Retina (tissue), 1 donor: ENCODE data around the gene TEX12.
"Not testable (repeated sequence)": the region's sequence is repeated elsewhere in the genome, so short reads cannot be mapped to it uniquely, and the experiment has no call there.

Source experiments
- DNase-seq: peaks from one replicate; pipeline ENCODE4 v3.0.0-alpha.2; 2016

TEX12 gene

DNA sequence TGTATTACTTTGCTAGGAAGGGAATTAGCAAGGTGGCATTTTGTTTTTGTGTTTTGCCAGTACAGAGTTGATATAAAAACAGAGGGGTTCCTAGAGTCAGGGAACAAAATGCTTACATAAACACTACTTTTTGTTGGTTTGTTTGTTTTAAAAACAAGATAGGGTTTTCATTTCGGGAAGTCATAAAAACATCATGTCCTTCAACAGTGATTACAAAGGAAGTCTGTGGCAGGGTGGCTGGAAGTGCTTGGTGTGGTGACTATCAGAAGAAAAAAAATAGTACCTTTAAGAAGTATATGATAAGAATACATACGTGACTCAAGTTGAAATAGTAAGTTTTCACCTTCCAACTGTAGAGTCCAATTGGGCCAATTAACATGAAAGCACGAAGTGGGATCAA lies 2.1 kb upstream of the TEX12 start:
- DNase-seq: no peak

DNA sequence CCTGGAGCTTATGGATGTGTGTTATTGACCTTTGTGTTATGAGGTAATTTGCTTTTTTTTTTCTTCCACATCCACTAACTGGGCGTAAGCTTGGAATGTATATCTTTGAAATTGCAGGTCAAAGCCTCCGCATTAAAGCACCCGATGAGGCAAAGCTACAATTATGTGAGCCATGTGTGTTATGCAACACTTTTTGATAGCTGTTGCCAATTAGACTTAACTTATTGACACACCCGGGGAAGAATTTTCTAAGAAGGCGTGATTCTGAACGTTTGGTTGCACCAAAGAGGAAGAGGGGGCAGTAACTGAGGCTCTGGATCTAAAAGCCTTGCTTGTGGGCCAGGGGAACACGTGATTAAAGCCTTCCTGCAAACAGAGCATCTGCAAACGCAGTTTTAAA lies 610 bp upstream of the TEX12 start:
- DNase-seq: no peak

DNA sequence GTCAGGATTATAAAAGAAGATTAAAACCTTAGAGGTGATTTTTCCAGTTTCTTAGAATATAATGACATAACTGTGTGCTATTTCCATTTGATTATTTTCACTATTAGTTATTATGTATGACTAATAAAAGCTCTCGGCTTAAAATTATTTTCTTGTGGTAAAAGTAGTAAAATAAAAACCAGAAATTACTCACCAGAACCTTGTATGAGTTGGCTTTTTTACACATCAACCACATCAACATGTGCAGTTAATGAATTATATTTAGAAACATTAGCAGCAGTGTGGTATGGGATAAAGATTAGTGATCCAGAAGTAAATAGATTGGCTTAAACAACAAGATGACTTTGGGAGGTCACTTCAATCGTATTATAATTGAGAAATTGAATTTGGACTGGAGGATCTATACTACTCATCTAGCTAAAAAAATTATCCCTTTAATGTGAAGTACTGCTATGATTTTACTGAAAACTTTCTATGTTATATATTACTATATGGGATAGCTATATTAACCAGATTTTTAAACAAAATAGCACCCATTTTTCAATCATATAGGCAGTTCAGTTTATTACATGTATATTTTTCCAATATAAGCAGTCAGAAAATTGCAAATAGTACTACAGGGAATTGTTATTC lies 5.3 kb downstream of the TEX12 start:
- no peak for DNase-seq

DNA sequence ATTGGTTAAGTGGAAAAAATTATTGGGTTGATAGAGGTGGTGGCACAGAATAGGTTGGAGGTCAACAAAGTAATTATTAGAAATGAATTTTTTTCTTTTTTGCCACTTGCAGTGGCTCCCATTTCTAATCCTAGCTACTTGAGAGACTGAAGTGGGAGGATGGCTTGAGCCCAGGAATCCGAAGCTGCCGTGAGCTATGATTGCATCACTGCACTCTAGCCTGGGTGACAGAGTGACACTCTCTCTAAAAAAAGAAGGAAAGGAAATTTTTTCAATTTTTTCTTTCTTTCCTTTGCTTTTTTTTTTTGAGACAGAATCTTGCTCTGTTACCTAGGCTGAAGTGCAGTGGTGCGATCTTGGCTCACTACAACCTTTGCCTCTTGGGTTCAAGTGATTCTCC lies 6.0 kb downstream of the TEX12 start:
- no peak for DNase-seq

DNA sequence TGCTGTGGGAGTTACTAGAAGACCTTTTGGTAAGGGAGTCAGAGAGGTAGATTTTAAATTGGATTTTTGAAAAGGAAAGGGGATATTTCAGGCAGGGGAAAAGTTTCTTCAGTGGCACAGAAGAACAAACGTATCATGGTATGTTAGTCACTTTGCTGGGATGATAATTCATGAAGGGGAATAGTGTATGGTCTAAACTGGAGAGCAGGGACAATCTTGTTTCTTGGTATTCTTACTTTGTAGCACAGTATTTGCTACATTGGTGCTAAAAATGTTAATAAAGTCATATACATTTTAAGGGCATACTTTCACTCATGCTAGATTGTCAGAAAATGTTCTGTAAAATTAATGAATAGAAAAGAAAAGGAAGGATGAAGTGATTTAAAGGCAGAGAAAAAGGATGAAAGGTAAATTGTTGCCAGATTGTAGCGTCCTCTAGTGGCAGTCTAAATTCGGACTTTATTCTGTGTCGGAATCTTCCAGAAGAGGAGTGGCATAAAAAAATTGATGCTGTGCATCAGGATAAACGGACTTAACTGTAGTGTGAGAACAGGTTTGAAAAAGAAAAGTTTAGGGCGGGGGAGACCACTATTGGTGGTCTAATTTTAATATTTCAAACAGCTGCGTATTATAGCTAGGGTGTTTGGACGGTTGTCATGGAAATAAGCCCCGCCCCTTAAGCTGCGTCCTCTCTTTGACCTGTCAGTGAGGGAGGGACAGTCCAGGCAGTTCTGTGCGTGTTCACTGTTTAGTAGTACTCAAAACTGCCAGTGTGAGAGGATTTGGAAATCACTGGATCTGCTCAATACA lies 7.8 kb downstream of the TEX12 start, which contains the start of gene BCO2:
Gene BCO2, plus strand, starts transcription at position 724 of the 810 bp plus-strand sequence. CDS start 90 bp downstream, outside the sequence.
- peak; percentile 91 for DNase-seq

DNA sequence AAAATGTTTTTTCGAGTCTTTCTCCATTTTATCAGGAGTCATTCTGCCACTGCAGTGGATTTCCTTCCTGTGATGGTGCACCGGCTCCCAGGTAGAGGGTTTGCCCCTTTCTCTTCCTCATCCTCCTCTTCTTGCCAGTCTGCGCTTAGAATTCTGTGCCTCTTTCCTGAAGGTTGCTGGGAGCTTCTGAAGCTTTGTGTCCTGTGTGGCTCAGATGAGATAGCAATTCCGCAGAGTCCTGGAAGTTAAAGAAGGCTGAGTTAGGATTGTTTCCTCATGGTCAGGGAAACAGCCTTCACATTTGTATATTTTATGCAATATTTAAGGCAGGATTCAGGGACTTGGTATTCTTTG lies 8.4 kb downstream of the TEX12 start:
- no peak for DNase-seq

DNA sequence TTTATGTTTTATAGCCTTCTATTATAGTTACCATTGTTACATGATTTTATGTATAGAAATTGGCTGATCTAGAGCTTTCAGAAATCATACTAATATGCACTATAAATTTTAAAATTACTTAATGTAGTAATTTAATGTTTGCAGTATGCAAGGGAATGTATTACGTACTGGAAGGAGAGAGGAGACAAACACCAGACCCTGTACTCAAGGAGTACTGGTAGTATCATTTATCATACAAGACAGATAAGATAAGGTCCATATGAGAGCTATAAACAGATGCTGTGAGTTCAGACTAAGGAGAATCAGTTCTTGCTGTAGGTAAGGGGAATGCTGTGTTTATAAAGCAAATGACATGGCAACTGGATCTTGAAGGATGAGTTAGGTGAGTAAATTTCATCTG lies 8.9 kb downstream of the TEX12 start:
- no peak for DNase-seq

DNA sequence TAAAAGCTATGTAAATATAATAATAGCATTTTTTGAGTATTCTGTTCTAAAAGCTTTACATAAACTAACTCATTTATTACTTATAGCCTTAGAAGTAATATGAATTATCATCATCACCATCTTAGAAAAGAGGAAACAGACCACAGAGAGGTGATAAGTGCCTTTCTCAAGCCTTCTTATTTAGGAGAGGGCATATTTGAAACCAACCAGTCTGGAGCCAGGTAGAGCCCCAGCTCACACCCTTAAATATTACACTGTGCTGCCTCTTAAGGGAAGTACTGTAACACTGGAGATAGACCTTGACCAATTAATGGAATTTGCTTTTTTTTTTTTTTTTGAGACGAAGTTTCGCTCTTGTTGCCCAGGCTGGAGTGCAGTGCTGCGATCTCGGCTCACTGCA lies 10.4 kb downstream of the TEX12 start:
- DNase-seq: no peak

DNA sequence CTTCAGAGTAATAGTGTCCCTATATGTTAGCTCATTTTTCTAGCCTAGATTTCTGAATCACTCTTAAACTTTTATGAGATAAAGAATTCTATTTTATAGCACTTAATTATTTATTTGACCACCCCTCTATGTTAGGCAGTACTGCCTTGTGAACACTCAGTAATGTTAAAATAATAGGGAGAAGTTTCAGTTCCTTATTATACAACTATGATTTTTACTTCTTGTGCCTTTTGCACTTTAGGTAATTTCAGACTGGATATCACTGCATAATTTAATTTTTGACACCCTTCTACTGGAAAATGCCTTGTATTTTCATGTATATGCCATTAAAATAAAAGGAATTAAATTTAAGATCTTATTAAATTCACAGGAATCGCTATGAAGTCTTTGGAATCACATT lies 11.3 kb downstream of the TEX12 start:
- DNase-seq: no peak

DNA sequence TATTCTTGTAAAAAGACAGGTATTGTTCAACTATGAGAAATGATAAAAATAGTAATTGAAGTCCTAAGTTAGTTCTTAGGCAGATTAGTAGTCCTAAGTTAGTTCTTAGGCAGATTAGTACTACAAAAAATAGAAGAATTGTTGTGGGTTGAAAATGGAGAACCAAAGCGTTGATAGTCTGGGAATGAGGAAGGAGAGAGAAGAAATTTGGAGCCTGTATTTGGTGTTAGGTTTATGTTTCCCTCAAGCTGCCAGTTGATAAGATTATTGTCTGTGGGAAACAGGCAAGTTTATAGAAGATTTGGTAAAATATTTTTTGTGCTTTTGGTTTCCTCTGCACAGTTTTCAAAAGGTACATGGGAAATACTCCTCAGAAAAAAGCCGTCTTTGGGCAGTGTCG lies 11.8 kb downstream of the TEX12 start:
- DNase-seq: no peak

DNA sequence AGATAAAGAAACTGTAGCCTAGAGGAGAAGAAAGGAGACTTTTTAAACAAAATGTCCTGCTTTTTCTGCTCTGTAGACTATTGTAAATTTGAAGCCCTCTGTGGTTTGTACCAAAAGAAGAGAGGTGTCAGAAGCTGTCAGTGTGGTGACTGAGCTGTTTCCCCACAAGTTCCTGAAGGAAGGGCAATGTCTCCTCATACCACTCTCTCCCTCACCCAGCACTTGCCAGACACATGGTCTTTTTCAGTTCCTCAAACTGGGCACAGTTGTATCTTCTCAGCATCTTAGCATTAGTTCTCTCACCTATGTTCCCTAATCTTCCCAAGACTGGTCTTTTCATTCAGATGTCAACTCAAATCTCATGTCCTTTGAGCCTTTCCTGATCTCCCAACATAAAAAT lies 12.4 kb downstream of the TEX12 start:
- DNase-seq: no peak

DNA sequence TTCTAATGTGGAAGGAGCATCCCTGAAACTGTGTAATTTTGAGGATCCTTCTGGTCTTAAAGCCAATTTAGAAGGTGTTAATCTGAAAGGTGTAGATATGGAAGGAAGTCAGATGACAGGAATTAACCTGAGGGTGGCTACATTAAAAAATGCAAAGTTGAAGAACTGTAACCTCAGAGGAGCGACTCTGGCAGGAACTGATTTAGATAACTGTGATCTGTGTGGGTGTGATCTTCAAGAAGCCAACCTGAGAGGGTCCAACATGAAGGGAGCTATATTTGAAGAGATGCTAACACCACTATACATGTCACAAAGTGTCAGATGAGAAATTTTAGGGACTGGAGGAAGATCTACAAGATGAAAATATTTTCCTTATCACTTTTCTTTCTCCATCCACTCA lies 15.7 kb downstream of the TEX12 start:
- DNase-seq: no peak

DNA sequence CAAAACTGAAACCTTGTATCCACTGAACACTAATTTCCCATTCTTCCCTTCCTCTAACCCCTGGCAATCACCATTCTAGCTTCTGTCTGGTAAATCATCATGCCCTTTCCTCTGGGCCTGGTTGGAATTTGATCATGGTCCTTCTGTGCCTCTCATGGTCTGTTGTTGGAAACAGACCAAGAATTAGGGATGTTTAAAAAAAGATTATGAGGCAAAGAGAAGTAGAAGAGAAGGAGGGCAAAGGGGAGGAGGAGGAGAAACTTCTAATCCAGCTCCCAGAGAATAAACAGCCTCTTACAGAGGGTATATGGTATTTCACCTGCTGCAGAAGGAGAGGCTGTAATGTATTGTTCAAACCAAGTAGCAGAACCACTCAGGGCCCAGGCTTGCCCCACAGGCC lies 18.7 kb downstream of the TEX12 start:
- DNase-seq: no peak

DNA sequence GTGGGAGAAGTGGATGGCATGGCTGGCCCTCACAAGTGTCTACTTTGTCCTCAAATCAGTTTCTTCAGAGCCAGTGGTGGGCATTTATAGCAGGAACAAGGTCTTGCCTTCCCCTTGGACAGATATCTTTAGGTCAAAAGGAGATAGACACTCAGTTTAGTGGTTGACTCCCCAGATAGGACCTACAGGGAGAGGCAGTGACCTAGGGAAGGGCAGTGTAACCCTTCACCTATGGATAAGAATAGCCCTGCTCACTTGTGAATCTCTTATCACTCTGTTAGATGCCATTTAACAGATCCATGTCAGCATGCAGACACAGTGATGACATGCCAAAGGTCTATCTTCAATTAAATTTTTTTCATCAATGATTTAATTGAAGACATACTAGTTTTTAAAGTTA lies 19.1 kb downstream of the TEX12 start:
- no peak for DNase-seq

DNA sequence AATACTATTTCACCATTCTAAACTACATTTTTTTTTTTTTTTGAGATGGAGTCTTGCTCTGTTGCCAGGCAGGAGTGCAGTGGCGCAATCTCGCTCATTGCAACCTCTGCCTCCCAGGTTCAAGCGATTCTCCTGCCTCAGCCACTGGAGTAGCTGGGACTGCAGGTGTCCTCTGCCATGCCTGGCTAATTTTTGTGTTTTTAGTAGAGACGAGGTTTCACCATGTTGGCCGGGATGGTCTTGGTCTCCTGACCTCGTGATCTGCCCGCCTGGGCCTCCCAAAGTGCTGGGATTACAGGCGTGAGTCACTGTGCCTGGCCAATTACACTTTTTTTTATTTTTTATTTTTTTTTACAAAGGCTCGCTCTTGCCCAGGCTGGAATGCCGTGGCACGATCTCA lies 27.9 kb downstream of the TEX12 start:
- not testable (repeated sequence) for DNase-seq

DNA sequence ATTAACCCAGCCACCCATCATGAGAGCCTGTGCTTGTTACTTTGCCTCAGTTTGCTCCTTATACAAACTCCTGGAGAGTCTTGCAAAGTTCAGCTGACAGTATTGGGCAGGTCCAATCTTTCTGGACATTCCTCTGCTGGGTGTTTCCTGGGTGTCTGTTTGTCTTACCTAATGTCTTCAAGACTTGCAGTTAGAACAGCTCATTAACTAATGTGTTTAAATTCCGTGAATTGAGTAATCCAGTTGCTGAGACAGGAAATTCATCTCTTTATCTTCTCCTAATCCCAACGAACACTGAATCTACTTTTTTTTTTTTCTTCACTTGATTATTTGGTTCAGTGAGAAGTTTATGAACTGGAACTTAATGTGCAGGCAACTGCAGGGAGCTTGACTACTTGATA lies 28.8 kb downstream of the TEX12 start:
- no peak for DNase-seq

DNA sequence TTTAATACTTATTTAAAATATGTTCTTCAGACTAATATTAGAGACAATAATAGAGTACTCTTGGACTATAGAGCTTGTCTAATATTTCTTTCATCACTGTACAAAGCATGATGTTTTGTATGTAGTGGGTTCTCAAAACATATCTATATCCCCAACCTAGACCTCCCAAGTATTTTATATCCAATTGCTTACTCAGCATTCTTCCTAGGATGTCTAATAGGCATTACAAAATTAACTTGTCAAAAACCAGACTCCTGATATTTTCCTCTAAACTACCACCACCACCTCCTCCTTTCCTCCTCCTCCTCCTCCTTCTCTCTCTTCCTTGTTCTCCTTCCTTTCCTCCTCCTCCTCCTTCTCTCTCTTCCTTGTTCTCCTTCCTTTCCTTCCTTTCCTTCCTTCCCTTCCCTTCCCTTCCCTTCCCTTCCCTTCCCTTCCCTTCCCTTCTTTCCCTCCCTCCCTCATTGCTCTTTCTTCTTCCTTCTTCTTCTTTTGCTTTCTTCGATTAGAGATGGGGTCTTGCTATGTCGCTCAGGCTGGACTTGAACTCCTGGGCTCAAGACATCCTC lies 29.4 kb downstream of the TEX12 start:
- DNase-seq: no peak

DNA sequence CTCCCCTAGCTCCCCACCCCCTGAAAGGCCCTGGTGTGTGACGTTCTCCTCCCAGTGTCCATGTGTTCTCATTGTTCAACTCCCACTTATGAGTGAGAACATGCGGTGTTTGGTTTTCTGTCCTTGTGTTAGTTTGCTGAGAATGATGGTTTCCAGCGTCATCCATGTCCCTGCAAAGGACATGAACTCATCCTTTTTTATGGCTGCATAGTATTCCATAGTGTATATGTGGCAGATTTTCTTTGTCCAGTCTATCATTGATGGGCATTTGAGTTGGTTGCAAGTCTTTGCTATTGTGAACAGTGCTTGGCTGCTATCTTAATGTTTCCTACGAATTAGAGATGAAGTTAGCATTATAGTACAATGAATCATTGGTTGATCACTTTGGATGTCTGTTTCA lies 31.9 kb downstream of the TEX12 start:
- not testable (repeated sequence) for DNase-seq

DNA sequence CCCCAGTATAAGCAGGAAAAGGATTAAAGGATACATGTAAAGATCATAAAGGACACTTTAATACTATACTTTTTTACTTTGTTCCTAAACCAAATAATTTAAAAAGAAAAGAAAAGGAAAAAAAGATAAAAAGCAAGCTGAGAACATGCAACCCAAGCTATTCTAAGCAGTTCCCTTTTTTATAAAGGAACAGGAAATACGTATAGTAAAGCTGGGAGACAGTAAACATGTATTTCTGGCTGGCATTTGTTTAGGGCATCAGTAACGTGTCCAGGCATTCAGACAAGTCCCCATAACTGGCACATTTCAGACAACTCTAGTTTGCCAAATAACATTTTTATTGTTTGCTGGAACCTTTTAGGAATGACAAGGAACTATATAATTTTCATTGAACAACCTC lies 33.1 kb downstream of the TEX12 start:
- DNase-seq: no peak

DNA sequence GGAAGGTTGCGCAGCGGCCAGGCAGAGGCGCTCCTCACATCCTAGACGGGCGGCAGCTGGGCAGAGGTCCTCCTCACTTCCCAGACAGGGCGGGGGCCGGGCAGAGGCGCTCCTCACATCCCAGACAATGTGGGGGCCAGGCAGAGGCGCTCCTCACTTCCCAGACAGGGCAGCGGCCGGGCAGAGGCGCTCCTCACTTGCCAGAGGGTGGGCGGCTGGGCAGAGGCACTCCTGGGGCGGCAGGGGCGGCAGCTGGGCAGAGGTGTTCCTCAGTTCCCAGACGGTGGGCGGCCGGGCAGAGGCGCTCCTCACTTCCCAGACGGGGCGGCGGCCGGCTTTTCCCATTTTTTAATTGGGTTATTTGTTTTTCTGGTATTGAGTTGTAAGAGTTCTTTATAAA lies 38.9 kb downstream of the TEX12 start:
- no peak for DNase-seq

DNA sequence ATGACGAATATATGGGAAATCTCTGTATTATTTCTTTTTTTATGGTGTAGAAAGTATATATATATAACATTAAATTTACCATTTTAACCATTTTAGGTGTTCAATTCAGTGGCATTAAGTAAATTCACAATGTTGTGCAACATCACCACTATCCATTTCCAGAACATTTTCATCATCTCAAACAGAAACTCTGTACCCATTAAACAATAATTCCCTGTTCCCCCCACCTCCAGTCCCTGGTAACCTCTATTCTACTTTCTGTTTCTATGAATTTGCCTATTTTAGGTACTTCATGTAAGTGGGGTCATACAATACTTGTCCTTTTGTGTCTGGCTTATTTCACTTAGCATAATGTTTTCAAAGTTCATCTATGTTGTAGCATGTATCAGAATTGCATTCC lies 43.7 kb downstream of the TEX12 start:
- no peak for DNase-seq

DNA sequence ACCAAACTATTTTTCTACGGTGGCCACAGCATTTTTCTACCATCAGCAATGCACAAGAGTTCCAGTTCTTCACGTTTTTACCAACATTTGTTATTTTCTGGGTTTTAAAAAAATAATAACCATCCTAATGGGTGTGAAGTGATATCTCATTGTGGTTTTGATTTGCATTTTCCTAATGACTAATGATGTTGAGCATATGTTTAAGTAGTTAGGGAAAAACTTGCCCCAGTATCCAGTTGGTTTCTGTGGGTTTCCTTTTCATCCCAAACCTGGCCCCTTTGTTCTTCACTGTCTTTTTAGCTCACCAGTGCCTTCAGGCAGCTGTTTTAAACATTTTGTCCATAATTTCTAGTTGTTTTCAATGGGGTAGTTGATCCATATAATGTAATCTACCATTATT lies 44.4 kb downstream of the TEX12 start:
- no peak for DNase-seq

DNA sequence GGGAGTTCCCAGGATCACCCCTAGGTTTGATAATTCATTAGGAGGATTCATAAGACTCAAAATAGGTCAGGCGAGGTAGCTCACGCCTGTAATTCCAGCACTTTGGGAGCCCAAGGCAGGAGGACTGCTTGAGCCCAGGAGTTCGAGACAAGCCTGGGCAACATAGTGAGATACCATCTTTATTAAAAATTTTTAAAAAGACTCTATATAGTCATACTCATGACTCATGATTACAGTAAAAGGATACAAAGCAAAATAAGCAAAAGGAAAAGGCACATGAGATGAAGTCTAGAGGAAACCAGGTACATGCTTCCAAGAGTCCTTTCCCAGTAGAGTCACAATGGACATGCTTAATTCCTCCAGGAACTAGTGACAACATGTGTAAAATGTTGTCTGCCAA lies 45.1 kb downstream of the TEX12 start:
- no peak for DNase-seq

DNA sequence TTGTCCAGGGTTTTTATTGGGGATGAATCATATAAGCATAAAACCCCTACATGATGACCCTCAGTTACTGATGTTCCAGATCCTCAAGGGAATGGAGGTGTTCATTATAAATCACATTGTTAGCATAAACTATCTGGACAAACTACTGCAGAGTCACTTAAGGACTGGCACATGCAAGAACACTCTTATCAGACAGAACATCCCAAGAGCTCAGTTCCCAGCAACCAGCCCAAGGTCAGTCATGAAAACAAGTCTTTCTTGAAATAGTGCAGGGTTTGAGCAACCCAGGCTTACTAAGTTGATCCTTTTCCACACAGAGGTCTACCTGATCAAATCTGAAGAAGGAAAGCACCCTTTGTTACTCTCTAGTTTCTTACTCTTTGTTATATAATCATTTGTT lies 45.5 kb downstream of the TEX12 start:
- DNase-seq: no peak

DNA sequence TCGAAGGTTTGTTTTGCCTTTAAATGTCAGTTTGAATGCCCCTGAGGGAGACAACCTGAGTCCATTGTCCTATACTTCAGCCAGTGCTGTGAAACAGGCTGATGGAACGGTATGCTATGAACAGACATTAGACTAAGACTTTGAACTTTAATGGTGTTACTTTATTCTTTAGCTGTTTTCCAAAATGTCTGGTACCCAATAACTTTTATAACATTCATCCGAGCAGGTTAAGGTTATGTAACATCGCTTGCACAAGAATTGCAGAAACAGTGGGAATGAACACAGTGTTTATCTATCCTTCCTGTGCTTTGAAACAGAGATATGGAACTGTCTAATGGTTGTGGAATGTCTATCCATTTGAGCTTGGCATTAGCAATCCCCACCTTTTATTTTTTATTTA lies 46.6 kb downstream of the TEX12 start:
- DNase-seq: no peak
